ENCODE measurements around the gene CCT6B.
A peak's percentile ranks its signal among the peaks of the same experiment; 100 is the strongest.

Gene CCT6B

GRCh38 chr17:34926661-34927060 is 34.6 kb downstream of the CCT6B start:
- peaks cover 3% of the 10 kb centered on the region for H3K36me3 Mint-ChIP-seq
- H3K9me3 Mint-ChIP-seq (ENCODE audit: low read depth) = no peaks in the 10 kb centered on the region
- no peaks in the 10 kb centered on the region for H3K4me1 Mint-ChIP-seq (ENCODE audit: low read depth)
- no peak overlapping the region for H3K4me3 Mint-ChIP-seq
- no peak overlapping the region for H3K27ac Mint-ChIP-seq
- H3K27me3 Mint-ChIP-seq = no peaks in the 10 kb centered on the region

DNA sequence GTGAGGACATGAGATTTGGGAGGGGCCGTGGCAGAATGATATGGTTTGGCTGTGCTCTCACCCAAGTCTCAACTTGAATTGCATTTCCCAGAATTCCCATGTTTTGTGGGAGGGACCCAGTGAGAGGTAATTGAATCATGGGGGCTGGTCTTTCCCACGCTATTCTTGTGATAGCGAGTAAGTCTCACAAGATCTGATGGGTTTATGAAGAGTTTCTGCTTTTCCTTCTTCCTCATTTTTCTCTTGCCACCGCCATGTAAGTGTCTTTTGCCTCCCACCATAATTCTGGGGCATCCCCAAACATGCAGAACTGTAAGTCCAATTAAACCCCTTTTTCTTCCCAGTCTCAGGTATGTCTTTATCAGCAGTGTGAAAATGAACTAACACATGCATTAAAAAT is 40.6 kb downstream of the CCT6B start:
- H3K4me1 Mint-ChIP-seq (ENCODE audit: low read depth) = no peaks in the 10 kb centered on the region

DNA sequence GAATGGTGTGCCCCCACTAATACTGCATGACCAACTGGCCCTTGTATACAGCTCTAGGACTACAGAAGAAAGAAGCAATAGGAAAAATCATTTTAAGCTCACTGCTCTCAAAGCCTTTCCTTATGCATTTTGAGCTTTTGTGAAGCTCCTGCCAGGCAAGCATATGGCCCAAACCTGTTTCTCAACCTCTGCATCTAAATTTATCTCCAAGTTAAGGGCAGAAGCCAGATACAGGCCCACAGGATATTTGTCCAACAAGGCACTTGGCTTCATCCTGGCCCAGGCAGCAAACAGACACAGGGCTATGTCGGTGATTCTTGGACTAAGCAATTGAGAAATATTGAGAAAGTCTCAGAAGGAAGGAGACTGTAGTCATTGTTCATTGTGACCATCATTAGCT is 43.9 kb downstream of the CCT6B start:
- no peaks in the 10 kb centered on the region for H3K27me3 Mint-ChIP-seq
- no peak overlapping the region for H3K4me3 Mint-ChIP-seq
- H3K36me3 Mint-ChIP-seq = no peaks in the 10 kb centered on the region
- no peak overlapping the region for H3K27ac Mint-ChIP-seq
- H3K4me1 Mint-ChIP-seq (ENCODE audit: low read depth) = no peaks in the 10 kb centered on the region
- no peaks in the 10 kb centered on the region for H3K9me3 Mint-ChIP-seq (ENCODE audit: low read depth)

More for the DNA sequence above, 40.6 kb downstream of the CCT6B start:
- H3K36me3 Mint-ChIP-seq = no peaks in the 10 kb centered on the region
- no peak overlapping the region for H3K4me3 Mint-ChIP-seq
- no peaks in the 10 kb centered on the region for H3K27me3 Mint-ChIP-seq
- H3K9me3 Mint-ChIP-seq (ENCODE audit: low read depth) = no peaks in the 10 kb centered on the region
- no peak overlapping the region for H3K27ac Mint-ChIP-seq

- Mint-ChIP-seq H3K4me3 (no peak overlapping the region), H3K27ac (no peak overlapping the region), H3K4me1 (ENCODE audit: low read depth) (no peaks in the 10 kb centered on the region), H3K27me3 (no peaks in the 10 kb centered on the region), H3K36me3 (no peaks in the 10 kb centered on the region), H3K9me3 (ENCODE audit: low read depth) (no peaks in the 10 kb centered on the region)
These were observed 45.1 kb downstream of the CCT6B start for GRCh38 chr17:34916120-34916519.

- Mint-ChIP-seq H3K27me3 (no peaks in the 10 kb centered on the region), H3K4me1 (ENCODE audit: low read depth) (no peaks in the 10 kb centered on the region), H3K27ac (no peak overlapping the region), H3K4me3 (no peak overlapping the region), H3K36me3 (no peaks in the 10 kb centered on the region), H3K9me3 (ENCODE audit: low read depth) (no peaks in the 10 kb centered on the region)
These were observed 48.3 kb downstream of the CCT6B start for GRCh38 chr17:34913001-34913400.

- no peak overlapping the region for H3K4me3 Mint-ChIP-seq
- no peak overlapping the region for H3K27ac Mint-ChIP-seq
- no peaks in the 10 kb centered on the region for H3K36me3 Mint-ChIP-seq
- no peaks in the 10 kb centered on the region for H3K4me1 Mint-ChIP-seq (ENCODE audit: low read depth)
- H3K9me3 Mint-ChIP-seq (ENCODE audit: low read depth) = no peaks in the 10 kb centered on the region
- no peaks in the 10 kb centered on the region for H3K27me3 Mint-ChIP-seq
These were observed 52.2 kb downstream of the CCT6B start for GRCh38 chr17:34909040-34909439.

DNA sequence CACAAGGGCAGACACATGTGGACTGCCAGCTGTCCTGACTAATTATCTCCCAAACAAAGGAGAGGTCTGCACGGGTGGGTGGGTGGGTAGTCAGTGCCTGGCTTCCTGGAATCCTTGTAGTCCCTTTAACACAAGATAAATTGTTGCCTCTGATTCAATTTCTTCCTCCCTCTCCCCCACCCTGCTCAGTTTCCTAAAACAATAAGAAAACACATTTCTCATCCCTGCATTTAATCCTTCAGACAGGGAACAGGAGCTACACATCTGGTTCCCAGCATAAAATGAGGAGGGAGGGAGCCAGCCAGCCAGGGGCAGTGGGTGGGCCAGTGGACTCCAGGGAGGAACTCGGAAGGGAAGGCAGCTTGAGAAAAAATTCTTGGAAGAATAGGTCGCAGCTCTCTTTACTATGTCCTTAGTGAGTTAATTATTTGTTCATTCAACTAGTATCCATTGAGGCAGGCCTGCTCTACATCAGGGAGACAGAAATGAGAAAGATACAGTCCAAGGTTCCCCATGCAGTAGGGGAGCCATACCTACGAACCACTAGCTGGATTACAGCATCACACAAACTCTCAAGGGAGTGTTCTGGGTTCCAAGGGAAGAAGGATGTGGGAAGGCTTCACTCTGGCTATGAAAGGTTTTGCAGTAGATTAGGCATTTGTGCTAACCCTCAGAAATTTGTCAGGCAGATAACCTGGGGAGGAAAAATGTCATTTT is 58.3 kb downstream of the CCT6B start:
- Mint-ChIP-seq H3K9me3 (ENCODE audit: low read depth) (no peaks in the 10 kb centered on the region), H3K27me3 (peaks cover 7% of the 10 kb centered on the region), H3K36me3 (no peaks in the 10 kb centered on the region), H3K27ac (no peak overlapping the region), H3K4me3 (no peak overlapping the region), H3K4me1 (ENCODE audit: low read depth) (no peaks in the 10 kb centered on the region)

GRCh38 chr17:34899643-34900291 is 61.5 kb downstream of the CCT6B start:
- Mint-ChIP-seq H3K36me3 (no peaks in the 10 kb centered on the region), H3K27me3 (peaks cover 9% of the 10 kb centered on the region), H3K4me3 (no peak overlapping the region), H3K27ac (peak overlapping the region; percentile 58), H3K4me1 (ENCODE audit: low read depth) (no peaks in the 10 kb centered on the region), H3K9me3 (ENCODE audit: low read depth) (no peaks in the 10 kb centered on the region)

GRCh38 chr17:34895383-34895782 is 65.9 kb downstream of the CCT6B start:
- peaks cover 11% of the 10 kb centered on the region for H3K27me3 Mint-ChIP-seq

DNA sequence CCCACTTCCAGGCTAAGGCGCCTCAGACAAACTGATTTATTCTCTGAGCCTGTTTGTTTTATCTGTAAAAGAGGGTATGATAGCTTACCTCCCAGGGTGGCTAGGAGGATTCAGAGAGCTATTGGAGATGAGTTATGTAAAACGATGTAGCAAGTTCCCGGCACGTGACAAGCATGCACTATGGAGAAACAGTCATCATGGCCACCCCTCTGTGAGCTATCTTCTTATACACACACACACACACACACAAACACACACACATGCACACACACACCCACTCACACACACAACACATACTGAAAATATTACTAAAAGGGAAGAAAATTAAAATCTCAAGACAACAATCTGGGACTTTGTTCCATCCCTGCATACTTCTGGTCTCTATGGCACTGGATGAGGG is 66.3 kb downstream of the CCT6B start:
- no peaks in the 10 kb centered on the region for H3K4me1 Mint-ChIP-seq (ENCODE audit: low read depth)
- H3K9me3 Mint-ChIP-seq (ENCODE audit: low read depth) = no peaks in the 10 kb centered on the region
- H3K4me3 Mint-ChIP-seq = no peak overlapping the region
- no peaks in the 10 kb centered on the region for H3K36me3 Mint-ChIP-seq
- peaks cover 10% of the 10 kb centered on the region for H3K27me3 Mint-ChIP-seq
- no peak overlapping the region for H3K27ac Mint-ChIP-seq

More at GRCh38 chr17:34895383-34895782, 65.9 kb downstream of the CCT6B start:
- Mint-ChIP-seq H3K27ac (no peak overlapping the region), H3K36me3 (no peaks in the 10 kb centered on the region), H3K4me1 (ENCODE audit: low read depth) (no peaks in the 10 kb centered on the region), H3K9me3 (ENCODE audit: low read depth) (no peaks in the 10 kb centered on the region), H3K4me3 (no peak overlapping the region)

DNA sequence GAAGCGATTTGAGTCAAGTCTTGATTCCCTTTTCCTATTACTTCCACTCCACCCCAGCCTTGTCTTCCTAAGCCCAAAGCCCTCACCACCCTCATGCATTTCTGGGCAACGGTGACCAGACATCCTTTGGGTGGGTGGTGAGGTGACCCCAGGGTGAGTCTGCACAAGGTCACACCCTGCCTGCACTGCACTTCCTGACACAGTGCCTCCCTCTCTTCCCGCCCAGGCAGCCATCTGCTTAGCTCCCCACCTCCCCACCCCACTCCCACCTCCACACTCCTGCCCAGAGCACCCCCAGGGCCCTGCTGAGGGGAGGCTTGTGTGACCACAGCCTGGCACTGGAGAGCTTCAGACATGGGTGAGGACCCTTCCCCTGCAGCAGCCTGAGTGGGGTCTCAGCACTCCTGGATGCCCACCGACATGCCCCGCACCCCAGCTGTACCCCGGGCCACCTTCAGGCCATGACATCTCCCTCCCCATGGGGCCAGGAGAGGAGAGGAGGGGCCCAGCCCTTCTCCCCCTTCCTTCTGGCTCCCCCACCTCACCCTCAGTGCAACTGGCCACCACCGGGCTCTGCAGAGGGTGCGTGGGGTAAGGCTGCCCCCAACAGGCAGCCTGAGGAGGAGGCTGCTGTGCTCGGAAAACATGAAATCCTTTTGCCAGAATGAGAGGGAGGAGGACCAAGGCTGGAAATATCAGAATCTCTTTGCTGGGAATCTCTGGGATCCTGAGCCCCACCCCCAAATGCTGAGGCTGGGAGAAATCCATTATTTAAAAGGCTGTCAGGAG is 68.6 kb downstream of the CCT6B start:
- no peak overlapping the region for H3K27ac Mint-ChIP-seq
- H3K4me3 Mint-ChIP-seq = no peak overlapping the region
- H3K27me3 Mint-ChIP-seq = peaks cover 9% of the 10 kb centered on the region
- H3K36me3 Mint-ChIP-seq = no peaks in the 10 kb centered on the region
- H3K9me3 Mint-ChIP-seq (ENCODE audit: low read depth) = no peaks in the 10 kb centered on the region
- H3K4me1 Mint-ChIP-seq (ENCODE audit: low read depth) = no peaks in the 10 kb centered on the region

- Mint-ChIP-seq H3K4me3 (no peak overlapping the region), H3K27ac (no peak overlapping the region), H3K9me3 (ENCODE audit: low read depth) (no peaks in the 10 kb centered on the region), H3K27me3 (peaks cover 8% of the 10 kb centered on the region), H3K4me1 (ENCODE audit: low read depth) (no peaks in the 10 kb centered on the region), H3K36me3 (peaks cover 2% of the 10 kb centered on the region)
These were observed 74.4 kb downstream of the CCT6B start for GRCh38 chr17:34886831-34887230.

DNA sequence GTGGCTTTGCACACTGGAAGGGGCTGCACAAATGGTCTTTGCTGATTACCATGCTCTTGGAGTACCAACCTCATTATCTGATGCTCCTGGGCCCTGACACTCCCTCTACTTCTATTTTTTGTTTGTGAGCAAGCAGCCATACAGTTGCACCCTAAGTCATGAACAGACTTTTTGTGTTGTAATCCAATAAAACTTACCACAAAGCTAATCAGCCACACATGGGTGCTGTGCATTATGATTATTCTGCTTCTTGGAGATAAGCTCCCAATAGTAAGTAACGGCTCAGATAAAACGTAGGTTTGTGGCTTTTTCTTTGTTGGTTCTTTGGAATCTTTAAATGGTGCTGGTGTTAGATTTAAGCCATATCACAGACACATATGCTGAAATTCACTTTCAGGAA is 76.2 kb downstream of the CCT6B start:
- Mint-ChIP-seq H3K9me3 (ENCODE audit: low read depth) (no peaks in the 10 kb centered on the region), H3K27ac (no peak overlapping the region)

GRCh38 chr17:34884597-34884996 is 76.7 kb downstream of the CCT6B start:
- H3K27ac Mint-ChIP-seq = no peak overlapping the region
- no peaks in the 10 kb centered on the region for H3K9me3 Mint-ChIP-seq (ENCODE audit: low read depth)
- H3K4me3 Mint-ChIP-seq = no peak overlapping the region
- H3K4me1 Mint-ChIP-seq (ENCODE audit: low read depth) = no peaks in the 10 kb centered on the region
- peaks cover 13% of the 10 kb centered on the region for H3K27me3 Mint-ChIP-seq
- H3K36me3 Mint-ChIP-seq = peaks cover 5% of the 10 kb centered on the region

More for the DNA sequence above, 76.2 kb downstream of the CCT6B start:
- Mint-ChIP-seq H3K4me1 (ENCODE audit: low read depth) (no peaks in the 10 kb centered on the region), H3K36me3 (peaks cover 5% of the 10 kb centered on the region), H3K27me3 (peaks cover 11% of the 10 kb centered on the region), H3K4me3 (no peak overlapping the region)

All from activated naive CD8-positive, alpha-beta T cell (primary cell).